Activated T-cell treated with anti-CD3 and anti-CD28 coated beads, Interleukin-2, amount 50 U/mL, for 72 hours (primary cell): Measurements from ENCODE around the gene KIAA0232. TPM values are rescaled to one million over a fixed set of nuclear protein-coding genes. Genes with fewer than 3 reads are reported as not detected.

ENCODE experiments used
- ATAC-seq, 2 donors: fragments of 150-1000 bp; cut with Tn5 transposase; replicated peaks in 1 of 2; 2 replicates each; pipeline ENCODE4 v1.10.0; 2021; ENCODE audit warnings: moderate library complexity in 2 of 2, mild to moderate bottlenecking in 1 of 2
- DNase-seq, 2 donors: peaks; one replicate each; pipeline ENCODE4 v3.0.0; 2021 to 2022; ENCODE audit warnings: mixed read lengths in 1 of 2
- H3K27ac Mint-ChIP-seq: one replicate; pipeline ENCODE4 v1.8.0; 2022; ENCODE audit warnings: mild to moderate bottlenecking, moderate library complexity, mixed read lengths
- H3K27me3 Mint-ChIP-seq: one replicate; pipeline ENCODE4 v1.8.0; 2022; ENCODE audit warnings: low read depth, mixed read lengths
- H3K36me3 Mint-ChIP-seq, 2 donors: one replicate each; pipeline ENCODE4 v1.8.0; 2022; ENCODE audit warnings: mixed read lengths in 2 of 2, mild to moderate bottlenecking in 1 of 2; ENCODE audit not compliant: insufficient read depth in 2 of 2
- H3K4me1 Mint-ChIP-seq: one replicate; pipeline ENCODE4 v1.8.0; 2022; ENCODE audit warnings: low read depth, mixed read lengths
- H3K4me3 Mint-ChIP-seq, 2 donors: one replicate each; pipeline ENCODE4 v1.8.0; 2022; ENCODE audit warnings: mild to moderate bottlenecking in 2 of 2, mixed read lengths in 2 of 2, moderate library complexity in 2 of 2
- H3K9me3 Mint-ChIP-seq, 2 donors: one replicate each; pipeline ENCODE4 v1.8.0; 2022; ENCODE audit warnings: mixed read lengths in 2 of 2
- total RNA-seq, 2 donors: library from RNA; stranded (reverse); gene quantifications; one replicate each; pipeline ENCODE4 v1.2.3, GENCODE V29; 2022

KIAA0232 gene
- total RNA-seq, 2 donors from 2014 or later, result 16.8 to 19.5 TPM

DNA sequence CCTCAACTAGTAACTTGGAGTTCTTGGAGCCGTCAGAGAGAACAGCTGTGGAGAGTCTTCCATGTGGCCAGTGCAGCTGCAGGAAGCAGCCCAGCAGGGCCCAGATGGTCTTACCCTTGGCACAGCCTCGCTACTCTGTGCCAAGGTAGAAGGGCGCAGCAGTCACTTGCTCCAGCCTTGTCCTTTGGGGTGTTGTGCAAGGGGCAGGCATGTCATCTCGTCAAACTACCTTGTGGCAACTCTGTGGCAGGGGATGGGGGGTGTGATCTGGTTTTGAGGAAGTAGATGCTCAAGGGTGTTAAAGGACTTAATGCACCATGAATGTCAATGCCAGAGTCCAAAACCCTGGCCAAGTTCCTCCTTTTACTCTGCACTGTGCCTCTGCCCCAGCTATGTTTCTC is 92.9 kb downstream of the KIAA0232 start:
- H3K9me3 Mint-ChIP-seq, result no peaks in the 10 kb centered on the region
- no peaks in the 10 kb centered on the region for H3K27me3 Mint-ChIP-seq
- no peaks in the 10 kb centered on the region for H3K4me1 Mint-ChIP-seq

DNA sequence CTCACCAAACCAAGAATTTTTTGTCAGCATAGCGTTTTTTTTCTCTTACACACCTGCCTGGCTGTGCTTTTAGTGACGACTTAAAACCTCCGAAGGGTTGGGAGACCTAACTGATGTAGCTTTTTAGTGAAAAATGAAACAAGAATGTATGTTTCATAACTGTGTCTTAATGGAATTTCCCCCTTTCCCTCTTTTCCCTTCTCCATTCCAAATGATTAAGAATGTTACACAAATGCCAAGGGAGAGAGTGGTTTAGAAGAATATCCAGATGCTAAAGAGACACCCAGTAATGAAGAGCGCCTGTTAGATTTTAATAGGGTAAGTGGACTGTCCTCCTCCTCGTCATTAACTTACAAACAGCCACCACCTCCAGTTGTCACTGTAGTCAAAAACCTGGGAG is 93.9 kb downstream of the KIAA0232 start:
- Mint-ChIP-seq H3K36me3 (peaks cover 5 to 31% of the 10 kb centered on the region in 2 donors), H3K27ac (no peak overlapping the region), H3K27me3 (no peaks in the 10 kb centered on the region), H3K4me3 (no peak overlapping the region), H3K4me1 (no peaks in the 10 kb centered on the region), H3K9me3 (no peaks in the 10 kb centered on the region)
- ATAC-seq, result no peak
- DNase-seq, result no peak

More for the DNA sequence above, 92.9 kb downstream of the KIAA0232 start:
- Mint-ChIP-seq H3K27ac (no peak overlapping the region), H3K36me3 (peaks cover 5 to 24% of the 10 kb centered on the region in 2 donors), H3K4me3 (no peak overlapping the region)
- ATAC-seq, result no peak
- DNase-seq, result no peak

DNA sequence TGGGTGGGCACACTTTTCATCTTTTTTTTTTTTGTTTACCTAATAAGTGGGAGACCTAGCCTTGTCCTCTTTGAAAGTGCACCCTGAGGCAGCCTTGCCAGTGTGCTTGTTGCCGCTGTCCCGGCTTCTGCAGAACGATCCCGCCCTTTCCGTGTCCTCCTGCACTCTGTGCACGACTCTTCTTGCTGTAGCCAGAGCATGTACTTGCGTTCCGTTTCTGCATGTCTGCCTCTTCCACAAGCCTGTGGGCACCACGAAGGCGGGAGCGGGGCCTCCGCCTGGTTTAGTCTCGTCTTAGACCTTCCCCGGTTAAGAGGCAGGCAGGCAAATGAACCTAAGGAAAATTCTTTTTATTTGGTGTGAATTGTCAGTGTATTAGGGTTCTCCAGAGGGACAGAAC is 94.5 kb downstream of the KIAA0232 start:
- no peaks in the 10 kb centered on the region for H3K9me3 Mint-ChIP-seq
- no peaks in the 10 kb centered on the region for H3K27me3 Mint-ChIP-seq
- ATAC-seq (no peak), DNase-seq (no peak)
- H3K27ac Mint-ChIP-seq, result no peak overlapping the region
- no peak overlapping the region for H3K4me3 Mint-ChIP-seq
- H3K36me3 Mint-ChIP-seq, result peaks cover 5 to 28% of the 10 kb centered on the region in 2 donors
- no peaks in the 10 kb centered on the region for H3K4me1 Mint-ChIP-seq

DNA sequence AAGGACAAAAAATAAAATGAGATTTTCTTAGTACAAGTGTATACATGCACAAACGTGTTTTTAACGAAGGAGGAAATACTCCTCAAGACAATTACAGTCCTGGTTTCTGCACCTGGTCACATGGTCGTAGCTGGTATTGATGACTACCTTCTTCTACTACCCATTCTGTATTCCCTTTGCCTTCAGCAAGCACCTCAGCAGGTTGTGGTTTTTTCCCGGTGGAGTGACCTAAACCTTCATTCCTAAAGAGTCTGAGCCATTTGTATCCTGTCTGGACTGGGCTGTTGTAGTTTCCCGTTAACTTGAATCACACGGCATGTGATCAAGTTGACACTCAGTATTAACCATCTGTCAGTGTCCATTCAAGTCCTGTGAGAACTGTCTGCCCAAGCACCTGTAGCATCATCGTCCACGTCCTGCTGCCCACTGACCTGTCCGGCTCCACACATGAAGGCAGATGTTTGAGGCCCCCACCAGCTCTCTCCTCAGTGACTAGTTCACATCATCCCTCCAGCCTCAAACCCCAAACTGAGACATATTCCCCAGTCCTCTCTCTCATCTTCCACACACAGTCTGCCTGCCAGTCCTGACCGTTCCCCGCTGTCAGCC is 96.0 kb downstream of the KIAA0232 start:
- Mint-ChIP-seq H3K4me1 (no peaks in the 10 kb centered on the region), H3K27ac (no peak overlapping the region), H3K4me3 (no peak overlapping the region), H3K9me3 (no peaks in the 10 kb centered on the region), H3K36me3 (peaks cover 5 to 25% of the 10 kb centered on the region in 2 donors), H3K27me3 (no peaks in the 10 kb centered on the region)
- no peak for DNase-seq
- no peak for ATAC-seq

DNA sequence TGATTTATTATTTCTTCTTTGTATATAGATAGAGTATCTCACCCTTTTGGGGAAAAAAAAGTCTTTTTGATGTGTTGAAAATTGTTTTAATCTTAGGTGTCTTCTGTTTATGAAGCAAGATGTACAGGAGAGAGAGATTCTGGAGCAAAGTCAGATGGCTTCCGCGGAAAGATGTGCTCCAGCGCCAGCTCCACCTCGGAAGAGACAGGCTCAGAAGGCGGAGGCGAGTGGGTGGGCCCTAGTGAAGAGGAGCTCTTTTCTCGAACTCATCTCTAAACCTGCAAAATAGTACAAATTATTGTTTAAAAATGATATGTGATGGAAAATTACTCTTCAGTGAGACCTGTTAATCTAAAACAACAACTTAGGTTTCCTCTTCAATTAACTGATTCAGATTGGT is 98.2 kb downstream of the KIAA0232 start:
- no peak for DNase-seq
- Mint-ChIP-seq H3K27me3 (no peaks in the 10 kb centered on the region), H3K4me1 (no peaks in the 10 kb centered on the region), H3K36me3 (peaks cover 5 to 21% of the 10 kb centered on the region in 2 donors), H3K4me3 (no peak overlapping the region), H3K9me3 (no peaks in the 10 kb centered on the region), H3K27ac (no peak overlapping the region)
- no peak for ATAC-seq

DNA sequence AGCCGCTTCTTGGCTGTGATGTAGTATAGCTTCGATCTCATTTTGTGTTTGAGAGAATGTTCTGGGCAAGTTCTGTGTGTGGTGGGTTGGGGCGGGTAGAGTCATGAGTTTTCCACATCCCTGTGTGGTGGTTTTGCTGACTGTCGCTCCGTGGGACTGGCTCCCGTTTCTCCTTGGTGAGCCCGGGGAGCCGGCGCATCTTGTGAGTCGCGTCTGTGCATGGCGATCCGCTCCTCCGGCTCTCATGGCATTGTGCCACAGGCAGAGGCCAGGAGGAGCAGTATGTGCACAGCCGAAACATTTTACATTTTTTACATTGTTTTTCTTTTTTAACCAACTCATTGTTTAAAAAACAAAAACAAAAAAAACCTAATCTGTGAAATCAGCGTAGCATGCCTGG is 99.4 kb downstream of the KIAA0232 start:
- ATAC-seq, result no peak
- no peak overlapping the region for H3K4me3 Mint-ChIP-seq
- H3K4me1 Mint-ChIP-seq, result no peaks in the 10 kb centered on the region
- no peak for DNase-seq
- H3K27ac Mint-ChIP-seq, result no peak overlapping the region
- H3K36me3 Mint-ChIP-seq, result peaks cover 4 to 19% of the 10 kb centered on the region in 2 donors
- no peaks in the 10 kb centered on the region for H3K9me3 Mint-ChIP-seq
- no peaks in the 10 kb centered on the region for H3K27me3 Mint-ChIP-seq

DNA sequence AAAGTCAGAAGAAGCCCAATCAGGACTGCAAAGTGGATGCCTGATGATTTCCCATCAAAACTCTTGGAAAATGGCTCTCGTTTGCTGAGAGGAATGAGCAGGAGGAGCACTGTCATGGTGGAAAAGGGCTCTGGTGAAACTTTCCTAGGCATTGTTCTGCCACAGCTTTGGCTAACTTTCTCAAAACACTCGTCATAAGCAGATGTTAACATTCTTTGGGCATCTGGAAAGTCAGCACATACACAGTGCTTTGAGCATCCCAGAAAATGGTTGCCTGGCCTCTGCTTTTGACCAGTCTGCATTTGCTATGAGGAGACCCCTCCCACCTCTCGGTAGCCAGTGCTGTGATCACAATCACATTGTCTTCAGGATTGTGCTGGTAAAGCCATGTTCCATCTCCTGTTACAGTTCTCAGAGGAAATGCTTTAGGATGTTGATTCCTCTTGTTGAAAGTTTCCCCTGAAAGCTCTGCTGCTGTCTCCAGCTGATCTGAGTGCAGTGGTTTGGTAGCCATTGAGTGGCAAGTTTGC is 101.9 kb downstream of the KIAA0232 start:
- Mint-ChIP-seq H3K4me1 (no peaks in the 10 kb centered on the region), H3K4me3 (no peak overlapping the region), H3K27me3 (no peaks in the 10 kb centered on the region), H3K27ac (peak overlapping the region; percentile 10), H3K36me3 (peaks cover 0 to 8% of the 10 kb centered on the region in 2 donors), H3K9me3 (no peaks in the 10 kb centered on the region)
- DNase-seq (no peak), ATAC-seq (no peak)

DNA sequence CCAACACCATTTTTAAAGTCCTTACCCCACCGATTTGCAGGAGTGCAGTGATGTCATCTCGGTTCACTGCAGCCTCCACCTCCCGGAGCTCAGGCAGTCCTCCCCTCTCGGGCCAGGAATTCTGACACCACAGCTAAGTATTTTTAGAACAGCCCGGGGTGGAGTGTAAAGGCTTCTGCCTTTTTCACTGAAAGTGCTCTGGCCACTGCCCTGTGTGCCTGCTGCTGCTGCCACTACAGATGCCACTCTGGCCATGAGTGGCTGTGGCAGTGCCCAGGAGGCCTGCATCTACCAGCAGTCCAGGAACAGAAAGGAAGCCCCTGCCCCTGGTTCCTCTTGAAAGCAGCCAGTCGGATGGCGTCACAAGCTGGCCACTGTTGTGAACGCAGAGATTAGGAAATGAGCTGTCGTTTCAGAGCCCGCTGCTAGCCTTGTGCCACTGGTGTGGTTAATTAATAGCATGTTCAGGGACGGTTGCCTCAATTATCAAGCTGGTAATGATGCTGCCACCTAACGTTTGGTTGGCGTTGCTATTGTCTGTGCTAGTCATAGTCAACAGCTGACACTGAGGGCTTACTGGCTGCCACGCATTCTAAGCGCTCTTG is 103.5 kb downstream of the KIAA0232 start:
- H3K4me1 Mint-ChIP-seq, result peaks cover 3% of the 10 kb centered on the region
- no peak overlapping the region for H3K27ac Mint-ChIP-seq
- no peaks in the 10 kb centered on the region for H3K27me3 Mint-ChIP-seq
- peaks cover 6 to 15% of the 10 kb centered on the region in 2 donors for H3K36me3 Mint-ChIP-seq
- H3K9me3 Mint-ChIP-seq, result peaks cover 1% of the 10 kb centered on the region in 2 donors
- no peak overlapping the region for H3K4me3 Mint-ChIP-seq
- no peak for DNase-seq
- ATAC-seq, result peak; percentile 45 to 47

DNA sequence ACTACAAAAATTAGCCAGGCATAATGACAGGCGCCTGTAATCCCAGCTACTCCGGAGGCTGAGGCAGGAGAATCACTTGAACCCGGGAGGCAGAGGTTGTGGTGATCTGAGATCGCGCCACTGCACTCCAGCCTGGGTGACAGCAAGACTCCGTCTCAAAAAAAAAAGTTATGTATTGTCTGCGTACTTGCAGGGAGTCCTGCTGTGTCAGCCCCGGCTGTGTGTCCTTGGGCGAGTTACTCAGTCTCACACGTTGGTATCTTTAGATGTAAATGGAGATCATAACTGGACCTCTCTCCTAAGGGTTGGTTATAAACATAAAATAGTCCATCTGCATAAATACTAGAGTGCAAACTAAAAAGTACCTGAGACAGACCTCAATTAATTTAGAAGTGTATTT is 104.4 kb downstream of the KIAA0232 start:
- Mint-ChIP-seq H3K4me3 (no peak overlapping the region), H3K27ac (no peak overlapping the region), H3K27me3 (no peaks in the 10 kb centered on the region), H3K36me3 (peaks cover 6 to 12% of the 10 kb centered on the region in 2 donors), H3K4me1 (peaks cover 12% of the 10 kb centered on the region), H3K9me3 (peaks cover 1% of the 10 kb centered on the region in 2 donors)
- ATAC-seq, result no peak
- no peak for DNase-seq

DNA sequence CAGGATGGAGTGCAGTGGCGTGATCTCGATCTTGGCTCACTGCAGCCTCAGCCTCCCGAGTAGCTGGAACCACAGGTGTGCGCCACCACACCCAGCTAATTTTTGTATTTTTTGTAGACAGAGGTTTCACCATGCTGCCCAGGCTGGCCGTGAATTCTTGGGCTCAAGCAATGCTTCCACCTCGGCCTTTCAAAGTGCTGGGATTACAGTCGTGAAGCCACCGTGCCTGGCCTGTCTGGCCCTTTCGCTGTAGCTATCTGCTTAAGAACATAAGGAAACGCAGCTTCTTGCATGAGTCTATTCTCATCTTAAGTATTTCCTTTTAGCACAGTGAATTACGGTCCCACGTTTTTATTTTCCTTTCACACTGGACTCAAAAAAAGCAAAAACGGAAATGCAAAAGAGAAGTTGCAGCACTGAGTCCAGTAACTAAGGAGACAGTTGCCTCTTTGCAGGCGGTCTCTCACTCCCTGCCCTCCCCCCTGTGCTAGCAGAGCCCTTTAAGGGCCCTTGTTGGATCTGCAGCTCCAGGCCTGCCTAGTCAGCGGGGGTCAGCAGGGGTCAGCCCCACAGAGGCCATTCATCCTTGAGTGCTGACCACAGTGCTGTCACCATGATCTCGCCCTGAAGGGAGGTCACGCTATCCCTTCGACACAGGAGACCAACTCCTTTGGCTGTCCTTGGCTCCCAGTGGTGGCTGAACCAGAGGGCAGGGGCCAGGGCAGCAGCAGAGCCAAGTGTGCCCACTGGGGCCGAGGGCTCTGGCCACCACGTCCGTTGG is 105.3 kb downstream of the KIAA0232 start:
- Mint-ChIP-seq H3K4me1 (peaks cover 21% of the 10 kb centered on the region), H3K27ac (no peak overlapping the region), H3K9me3 (peaks cover 1% of the 10 kb centered on the region in 2 donors), H3K36me3 (peaks cover 6 to 12% of the 10 kb centered on the region in 2 donors), H3K4me3 (no peak overlapping the region), H3K27me3 (no peaks in the 10 kb centered on the region)
- DNase-seq, result no peak
- no peak for ATAC-seq

DNA sequence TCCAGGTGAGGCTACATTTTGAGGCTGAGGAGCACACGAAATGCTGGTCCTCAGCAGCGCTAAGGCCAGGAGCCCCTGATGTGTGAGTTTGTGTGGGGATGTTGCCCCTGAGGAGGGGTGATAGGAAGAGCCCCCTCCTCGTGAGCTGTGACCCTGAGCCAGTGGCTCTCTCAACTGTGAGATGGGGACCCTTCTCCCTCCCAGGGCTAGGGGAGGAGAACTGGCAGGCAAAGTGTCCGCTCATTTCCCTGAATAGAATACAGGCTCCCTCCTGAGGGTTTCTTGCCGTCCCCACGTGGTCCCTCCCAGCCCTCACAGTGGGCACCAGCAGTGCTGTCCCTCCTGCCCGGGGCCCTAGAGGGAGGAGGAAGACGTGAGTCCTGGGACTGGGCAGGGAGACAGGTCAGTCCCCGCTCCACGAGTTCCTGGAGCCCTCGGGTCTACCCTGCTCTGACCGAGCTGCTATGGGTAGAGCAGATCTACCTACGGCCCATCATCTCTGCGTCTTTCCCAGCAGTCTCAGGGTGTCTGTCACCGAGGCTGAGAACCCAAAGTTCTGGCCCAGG is 106.1 kb downstream of the KIAA0232 start:
- no peak for DNase-seq

DNA sequence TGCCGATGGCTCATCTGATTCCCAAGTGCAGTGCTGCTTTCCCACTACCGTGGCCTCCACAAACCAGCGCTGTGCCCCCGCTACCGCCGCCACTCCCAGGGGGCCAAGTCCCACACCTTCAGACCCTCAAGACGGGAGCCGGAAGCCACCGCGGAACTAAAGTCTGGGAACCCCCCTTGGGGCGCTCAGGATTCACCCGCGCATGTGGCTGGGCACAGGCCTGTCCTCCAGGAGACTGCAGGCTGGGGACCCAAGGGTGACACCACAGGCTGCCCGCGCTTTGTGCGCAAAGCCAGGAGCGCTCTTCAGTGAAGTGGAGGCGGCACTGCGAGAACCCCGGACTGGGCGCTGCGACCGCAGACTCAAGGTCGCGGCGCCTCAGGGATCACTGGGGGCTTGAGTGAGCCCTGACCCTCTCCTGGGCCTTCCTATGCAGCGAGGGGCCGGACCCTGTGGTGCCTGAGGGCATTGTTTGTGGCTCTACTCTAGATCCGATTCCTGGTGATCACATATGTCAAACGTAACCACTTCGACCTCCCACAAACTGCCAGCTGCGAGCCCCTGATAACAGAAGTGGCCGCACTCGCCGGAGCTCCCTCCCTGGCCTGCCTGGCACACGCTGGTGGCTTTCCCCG is 106.7 kb downstream of the KIAA0232 start:
- ATAC-seq (no peak), DNase-seq (no peak)
- H3K27me3 Mint-ChIP-seq, result no peaks in the 10 kb centered on the region
- no peak overlapping the region for H3K4me3 Mint-ChIP-seq
- H3K4me1 Mint-ChIP-seq, result peaks cover 32% of the 10 kb centered on the region
- peaks cover 6 to 12% of the 10 kb centered on the region in 2 donors for H3K36me3 Mint-ChIP-seq
- H3K27ac Mint-ChIP-seq, result no peak overlapping the region
- H3K9me3 Mint-ChIP-seq, result peaks cover 1% of the 10 kb centered on the region in 2 donors

More for the DNA sequence above, 106.1 kb downstream of the KIAA0232 start:
- peaks cover 6 to 12% of the 10 kb centered on the region in 2 donors for H3K36me3 Mint-ChIP-seq
- H3K4me3 Mint-ChIP-seq, result no peak overlapping the region
- H3K27ac Mint-ChIP-seq, result no peak overlapping the region
- ATAC-seq, result no peak
- peaks cover 25% of the 10 kb centered on the region for H3K4me1 Mint-ChIP-seq
- peaks cover 1% of the 10 kb centered on the region in 2 donors for H3K9me3 Mint-ChIP-seq
- H3K27me3 Mint-ChIP-seq, result no peaks in the 10 kb centered on the region
